PFSK-1 (cell line): Measurements from ENCODE around the gene TGM2.

ENCODE experiments used
- POLR2AphosphoS5 ChIP-seq: IDR thresholded peaks from 2 replicates; pipeline ENCODE4 v1.6.1; 2012; ENCODE audit warnings: low read depth, mild to moderate bottlenecking, control low read depth, low read length, moderate library complexity
- SIN3A ChIP-seq: IDR thresholded peaks from 2 replicates; pipeline ENCODE4 v1.6.1; 2012; ENCODE audit warnings: mild to moderate bottlenecking, low read length, moderate library complexity, borderline replicate concordance; ENCODE audit not compliant: insufficient read depth
- TAF1 ChIP-seq: IDR thresholded peaks from 2 replicates; pipeline ENCODE4 v1.6.1; 2012; ENCODE audit warnings: low read length, control low read depth, borderline replicate concordance; ENCODE audit not compliant: insufficient read depth

DNA sequence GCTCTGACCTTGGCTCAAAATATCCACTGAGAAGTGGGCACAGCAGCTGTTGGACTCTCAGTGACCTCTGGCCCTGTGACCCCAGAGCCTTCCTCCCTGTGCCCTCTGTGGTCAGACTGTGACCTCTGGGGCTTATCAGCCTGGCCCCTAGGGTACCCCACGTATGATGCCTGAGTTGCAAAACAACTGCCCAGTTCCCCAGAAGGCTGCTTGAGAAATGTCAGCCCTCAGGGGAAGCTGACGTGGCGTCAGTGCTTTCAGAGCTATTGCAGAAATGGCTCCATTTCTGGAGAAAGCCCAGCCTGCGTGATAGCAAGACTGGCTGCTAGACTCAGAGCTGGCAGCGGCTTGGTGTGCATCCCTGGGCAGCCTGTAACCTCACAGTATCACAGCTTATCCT is 31.5 kb upstream of the TGM2 start:
- TF ChIP-seq SIN3A (no peak), TAF1 (no peak), POLR2AphosphoS5 (no peak)
